Brain microvascular endothelial cell (primary cell): ENCODE data around the gene NCMAP.

Experiments used
- DNase-seq: peaks from one replicate; pipeline ENCODE4 v3.0.0-alpha.2; 2020
- H3K27ac ChIP-seq: fragments of 250-450 bp; sonication (Bioruptor Pico); 2 replicates; pipeline ENCODE4 v1.5.1; 2020; ENCODE audit warnings: mild to moderate bottlenecking, moderate library complexity
- H3K27me3 ChIP-seq: fragments of 250-450 bp; sonication (Bioruptor Pico); replicated peaks from 2 replicates; pipeline ENCODE4 v1.5.1; 2020; ENCODE audit warnings: mild to moderate bottlenecking
- H3K36me3 ChIP-seq: fragments of 250-450 bp; sonication (Bioruptor Pico); replicated peaks from 2 replicates; pipeline ENCODE4 v1.5.1; 2020; ENCODE audit warnings: mild to moderate bottlenecking
- H3K4me3 ChIP-seq: 2 replicates; pipeline ENCODE4 v1.5.1; 2011; ENCODE audit warnings: low read depth, mild to moderate bottlenecking, control low read depth, low read length, moderate library complexity
- CTCF ChIP-seq: IDR thresholded peaks from 2 replicates; pipeline ENCODE4 v1.5.1; 2011; ENCODE audit warnings: low read depth, mild to moderate bottlenecking, moderate library complexity, low read length, control low read depth, inconsistent platforms; ENCODE audit errors: missing control alignments
- in situ Hi-C: cut with HindIII; loops from 2 replicates; pipeline ENCODE4 v1.10.0; 2017; ENCODE audit warnings: low sequenced_read_pairs, low pct_ligation_motif_present

NCMAP gene

GRCh38 chr1:24600551-24600950 lies 44.7 kb downstream of the NCMAP start:
- no peak for TF ChIP-seq CTCF
- Histone ChIP-seq H3K27me3 (no peaks in the 10 kb centered on the region), H3K36me3 (no peaks in the 10 kb centered on the region), H3K4me3 (no peak overlapping the region), H3K27ac (no peak overlapping the region)
- in situ Hi-C loops: no loop called here
- DNase-seq: no peak

GRCh38 chr1:24605534-24606295 lies 49.8 kb downstream of the NCMAP start:
- H3K27me3 ChIP-seq: no peaks in the 10 kb centered on the region
- no peaks in the 10 kb centered on the region for H3K36me3 ChIP-seq
- DNase-seq: no peak
- no peak for TF ChIP-seq CTCF
- no peak overlapping the region for H3K27ac ChIP-seq
- H3K4me3 ChIP-seq: no peak overlapping the region
- in situ Hi-C loops: no loop called here

GRCh38 chr1:24606296-24606605 lies 50.4 kb downstream of the NCMAP start:
- Histone ChIP-seq H3K27ac (no peak overlapping the region), H3K27me3 (no peaks in the 10 kb centered on the region), H3K4me3 (no peak overlapping the region), H3K36me3 (no peaks in the 10 kb centered on the region)
- DNase-seq: no peak
- no peak for TF ChIP-seq CTCF
- in situ Hi-C loops: no loop called here

- no peak for TF ChIP-seq CTCF
- no peak overlapping the region for H3K27ac ChIP-seq
- no peak for DNase-seq
These were observed 50.7 kb downstream of the NCMAP start for GRCh38 chr1:24606621-24607020.

GRCh38 chr1:24609949-24610517 lies 54.1 kb downstream of the NCMAP start:
- no peak overlapping the region for H3K4me3 ChIP-seq
- H3K36me3 ChIP-seq: no peaks in the 10 kb centered on the region
- in situ Hi-C loops: no loop called here
- DNase-seq: no peak
- TF ChIP-seq CTCF: no peak
- no peak overlapping the region for H3K27ac ChIP-seq
- no peaks in the 10 kb centered on the region for H3K27me3 ChIP-seq

More at GRCh38 chr1:24606621-24607020, 50.7 kb downstream of the NCMAP start:
- in situ Hi-C loops: no loop called here
- no peaks in the 10 kb centered on the region for H3K27me3 ChIP-seq
- no peaks in the 10 kb centered on the region for H3K36me3 ChIP-seq
- H3K4me3 ChIP-seq: no peak overlapping the region

GRCh38 chr1:24619376-24619775 lies 63.5 kb downstream of the NCMAP start:
- in situ Hi-C loops: no loop called here
- H3K27ac ChIP-seq: no peak overlapping the region
- no peak for DNase-seq
- H3K36me3 ChIP-seq: no peaks in the 10 kb centered on the region
- no peaks in the 10 kb centered on the region for H3K27me3 ChIP-seq
- no peak overlapping the region for H3K4me3 ChIP-seq
- no peak for TF ChIP-seq CTCF
